CD4-positive, alpha-beta memory T cell (primary cell): Measurements from ENCODE around the gene PACRG. TPM values are rescaled to one million over a fixed set of nuclear protein-coding genes. Genes with fewer than 3 reads are reported as not detected.
"Not testable (repeated sequence)": the region's sequence is repeated elsewhere in the genome, so short reads cannot be mapped to it uniquely, and the experiment has no call there.

ENCODE experiments used
- CTCF ChIA-PET: fragments of 350-600 bp; sonication (Branson Sonifier 250); formaldehyde crosslinking; loops from one replicate; lab custom pipeline; 2021; ENCODE audit warnings: inconsistent platforms; ENCODE audit not compliant: partially characterized antibody; lab: Charles Lee
- POLR2A ChIA-PET: fragments of 350-600 bp; sonication (Branson Sonifier 250); formaldehyde crosslinking; loops from one replicate; lab custom pipeline; 2021; ENCODE audit not compliant: partially characterized antibody; lab: Charles Lee
- DNase-seq, 5 donors: peaks; one replicate each; pipeline versions ENCODE4 v3.0.0 to v3.0.0-alpha.2; 2020 to 2022; ENCODE audit warnings: mixed read lengths in 1 of 5
- H3K27ac ChIP-seq: one replicate; pipeline ENCODE4 v1.7.0; 2013; ENCODE audit warnings: low read depth, low read length
- H3K27me3 ChIP-seq: 2 replicates; pipeline ENCODE4 v1.7.0; 2013; ENCODE audit warnings: mild to moderate bottlenecking, low read length, moderate library complexity; ENCODE audit not compliant: insufficient read depth
- H3K36me3 ChIP-seq: 2 replicates; pipeline ENCODE4 v1.7.0; 2013; ENCODE audit warnings: mild to moderate bottlenecking, low read length, moderate library complexity; ENCODE audit not compliant: insufficient read depth
- H3K4me1 ChIP-seq: 2 replicates; pipeline ENCODE4 v1.7.0; 2013; ENCODE audit warnings: mild to moderate bottlenecking, low read length, moderate library complexity; ENCODE audit not compliant: insufficient read depth
- H3K4me3 ChIP-seq, 2 donors: one replicate each; pipeline ENCODE4 v1.7.0; 2013; ENCODE audit warnings: low read length in 2 of 2, mild to moderate bottlenecking in 1 of 2
- H3K9me3 ChIP-seq, 2 donors: one replicate each; pipeline ENCODE4 v1.7.0; 2013; ENCODE audit warnings: low read length in 2 of 2, control low read depth in 1 of 2; ENCODE audit not compliant: control insufficient read depth in 1 of 2
- H3K27ac Mint-ChIP-seq, 7 donors: one replicate each; pipeline ENCODE4 v1.8.0; 2020 to 2021; ENCODE audit warnings: mixed read lengths in 7 of 7, mild to moderate bottlenecking in 6 of 7, inconsistent platforms in 3 of 7, moderate library complexity in 3 of 7
- H3K27me3 Mint-ChIP-seq, 2 donors: one replicate each; pipeline ENCODE4 v1.8.0; 2020 to 2021; ENCODE audit warnings: mixed read lengths in 2 of 2
- H3K36me3 Mint-ChIP-seq, 2 donors: one replicate each; pipeline ENCODE4 v1.8.0; 2020 to 2021; ENCODE audit warnings: mixed read lengths in 2 of 2, inconsistent platforms in 1 of 2, mild to moderate bottlenecking in 1 of 2
- H3K4me1 Mint-ChIP-seq, 4 donors: one replicate each; pipeline ENCODE4 v1.8.0; 2020 to 2021; ENCODE audit warnings: mixed read lengths in 4 of 4, mild to moderate bottlenecking in 1 of 4
- H3K4me3 Mint-ChIP-seq, 8 donors: one replicate each; pipeline ENCODE4 v1.8.0; 2020 to 2021; ENCODE audit warnings: mixed read lengths in 8 of 8, mild to moderate bottlenecking in 7 of 8, moderate library complexity in 6 of 8, inconsistent platforms in 3 of 8
- H3K9me3 Mint-ChIP-seq, 8 donors: one replicate each; pipeline ENCODE4 v1.8.0; 2020 to 2021; ENCODE audit warnings: mixed read lengths in 8 of 8, mild to moderate bottlenecking in 5 of 8, inconsistent platforms in 3 of 8, moderate library complexity in 1 of 8
- intact Hi-C: fragments of 100-400 bp; cut with micrococcal nuclease; formaldehyde crosslinking; loops from one replicate; pipeline ENCODE4 v1.15.1; 2023
- polyA plus RNA-seq, 2 donors: library from polyadenylated mRNA; unstranded; fragments of 300-500 nt; fragmentation: Illumina TruSeq; gene quantifications; one replicate each; pipeline ENCODE4 v1.2.3, GENCODE V29; 2021
- total RNA-seq, 2 experiments: library from RNA; stranded (reverse); gene quantifications; one replicate each; pipeline ENCODE4 v1.2.3, GENCODE V29; 2021

The PACRG gene
- total and polyA plus RNA-seq, 4 experiments from 2014 or later = 0.21 to 1.5 (median 0.81) TPM; not detected in 1

DNA sequence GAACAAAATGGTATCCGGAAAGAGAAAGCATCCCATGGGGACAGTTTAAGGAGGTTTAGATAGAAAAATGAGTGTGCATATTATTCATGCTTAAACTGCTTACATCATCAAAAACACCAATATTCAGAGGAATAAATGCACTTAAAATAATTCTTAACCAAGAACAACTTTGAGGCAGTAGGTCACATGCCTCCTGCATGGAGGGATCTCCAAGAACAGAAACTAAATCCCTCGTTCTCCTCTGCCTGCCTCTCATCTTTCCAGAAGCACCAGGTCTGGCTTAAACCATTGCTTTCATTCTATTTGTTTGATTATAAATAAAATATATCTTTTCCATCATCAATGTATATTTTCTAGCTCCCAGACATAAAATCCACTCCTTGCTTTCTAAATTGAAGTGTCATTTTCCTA, 583.2 kb downstream of the PACRG start:
- H3K36me3 Mint-ChIP-seq = no peaks in the 10 kb centered on the region
- H3K36me3 ChIP-seq = no peaks in the 10 kb centered on the region
- no peaks in the 10 kb centered on the region for H3K9me3 Mint-ChIP-seq
- H3K9me3 ChIP-seq = no peaks in the 10 kb centered on the region
- H3K27me3 Mint-ChIP-seq = peaks cover 15 to 16% of the 10 kb centered on the region in 2 donors
- no peak overlapping the region for H3K27ac ChIP-seq
- POLR2A ChIA-PET = no interaction called here
- CTCF ChIA-PET = no interaction called here
- no peak overlapping the region for H3K27ac Mint-ChIP-seq
- H3K4me1 ChIP-seq = no peaks in the 10 kb centered on the region
- no peak overlapping the region for H3K4me3 ChIP-seq
- no peaks in the 10 kb centered on the region for H3K27me3 ChIP-seq
- no peak overlapping the region for H3K4me3 Mint-ChIP-seq
- intact Hi-C loops = no loop called here
- no peak for DNase-seq
- no peaks in the 10 kb centered on the region for H3K4me1 Mint-ChIP-seq

- no peak overlapping the region for H3K27ac ChIP-seq
- Mint-ChIP-seq H3K27me3 (peaks cover 15 to 16% of the 10 kb centered on the region in 2 donors), H3K4me3 (no peak overlapping the region), H3K9me3 (peaks cover 0 to 2% (median 0%) of the 10 kb centered on the region in 8 donors), H3K4me1 (no peaks in the 10 kb centered on the region), H3K36me3 (no peaks in the 10 kb centered on the region), H3K27ac (no peak overlapping the region)
- no peaks in the 10 kb centered on the region for H3K4me1 ChIP-seq
- CTCF ChIA-PET = no interaction called here
- intact Hi-C loops = no loop called here
- H3K36me3 ChIP-seq = no peaks in the 10 kb centered on the region
- no peak overlapping the region for H3K4me3 ChIP-seq
- no peaks in the 10 kb centered on the region for H3K9me3 ChIP-seq
- no peaks in the 10 kb centered on the region for H3K27me3 ChIP-seq
- POLR2A ChIA-PET = no interaction called here
- no peak for DNase-seq
Observed at GRCh38 chr6:163311830-163312229, 584.1 kb downstream of the PACRG start.

GRCh38 chr6:163313566-163313965, 585.8 kb downstream of the PACRG start:
- H3K27me3 Mint-ChIP-seq = peaks cover 16 to 19% of the 10 kb centered on the region in 2 donors
- POLR2A ChIA-PET = no interaction called here

GRCh38 chr6:163313981-163314380, 586.2 kb downstream of the PACRG start:
- Mint-ChIP-seq H3K4me3 (no peak overlapping the region), H3K27ac (no peak overlapping the region), H3K27me3 (peaks cover 16 to 19% of the 10 kb centered on the region in 2 donors), H3K36me3 (no peaks in the 10 kb centered on the region), H3K4me1 (no peaks in the 10 kb centered on the region), H3K9me3 (peaks cover 0 to 2% (median 0%) of the 10 kb centered on the region in 8 donors)
- DNase-seq = no peak
- CTCF ChIA-PET = no interaction called here
- no peak overlapping the region for H3K4me3 ChIP-seq
- H3K9me3 ChIP-seq = no peaks in the 10 kb centered on the region
- no peaks in the 10 kb centered on the region for H3K4me1 ChIP-seq
- no peak overlapping the region for H3K27ac ChIP-seq
- POLR2A ChIA-PET = no interaction called here
- H3K36me3 ChIP-seq = no peaks in the 10 kb centered on the region
- intact Hi-C loops = no loop called here
- H3K27me3 ChIP-seq = no peaks in the 10 kb centered on the region

More at GRCh38 chr6:163313566-163313965, 585.8 kb downstream of the PACRG start:
- Histone ChIP-seq H3K4me1 (no peaks in the 10 kb centered on the region), H3K9me3 (no peaks in the 10 kb centered on the region), H3K36me3 (no peaks in the 10 kb centered on the region), H3K4me3 (no peak overlapping the region), H3K27me3 (no peaks in the 10 kb centered on the region), H3K27ac (no peak overlapping the region)
- Mint-ChIP-seq H3K9me3 (peaks cover 0 to 2% (median 0%) of the 10 kb centered on the region in 8 donors), H3K4me1 (no peaks in the 10 kb centered on the region), H3K27ac (no peak overlapping the region), H3K36me3 (no peaks in the 10 kb centered on the region), H3K4me3 (no peak overlapping the region)
- DNase-seq = no peak
- intact Hi-C loops = no loop called here
- CTCF ChIA-PET = no interaction called here

DNA sequence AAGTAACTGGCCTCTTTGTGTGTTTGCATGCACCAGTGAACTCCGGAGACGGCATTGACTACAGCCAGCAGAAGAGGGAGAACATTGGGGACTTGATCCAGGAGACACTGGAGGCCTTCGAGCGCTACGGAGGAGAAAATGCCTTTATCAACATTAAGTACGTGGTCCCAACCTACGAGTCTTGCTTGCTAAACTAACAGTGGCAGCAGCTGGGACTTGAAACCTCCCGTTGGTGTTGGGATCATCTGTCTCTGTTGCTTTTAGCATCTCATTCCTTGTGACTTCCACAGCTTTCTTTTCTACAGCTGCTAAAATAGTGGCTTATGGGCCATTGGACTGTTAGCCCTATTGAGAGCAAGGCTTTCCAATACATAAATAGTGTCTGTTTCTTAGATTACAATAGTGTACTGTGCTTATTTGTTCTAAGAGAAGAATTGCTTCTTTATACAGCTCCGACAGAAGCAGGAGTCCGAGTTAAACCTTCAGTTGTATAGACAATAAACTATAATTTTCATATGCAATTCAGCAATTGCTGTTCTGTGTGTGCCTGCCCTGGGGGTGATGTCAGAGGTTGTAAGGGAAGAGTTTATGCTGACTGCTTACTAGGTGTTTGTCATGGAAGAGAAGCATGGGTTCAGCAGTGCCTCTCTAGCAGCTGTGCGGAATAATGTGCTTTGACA, 587.2 kb downstream of the PACRG start:
- Histone ChIP-seq H3K36me3 (no peaks in the 10 kb centered on the region), H3K9me3 (no peaks in the 10 kb centered on the region), H3K27ac (no peak overlapping the region), H3K4me1 (no peaks in the 10 kb centered on the region), H3K27me3 (no peaks in the 10 kb centered on the region), H3K4me3 (no peak overlapping the region)
- ChIA-PET CTCF (no interaction called here), POLR2A (no interaction called here)
- peaks cover 0 to 2% (median 0%) of the 10 kb centered on the region in 8 donors for H3K9me3 Mint-ChIP-seq
- no peaks in the 10 kb centered on the region for H3K36me3 Mint-ChIP-seq
- no peak for DNase-seq
- H3K27ac Mint-ChIP-seq = no peak overlapping the region
- intact Hi-C loops = no loop called here
- H3K4me1 Mint-ChIP-seq = no peaks in the 10 kb centered on the region
- peaks cover 12 to 15% of the 10 kb centered on the region in 2 donors for H3K27me3 Mint-ChIP-seq
- no peak overlapping the region for H3K4me3 Mint-ChIP-seq

DNA sequence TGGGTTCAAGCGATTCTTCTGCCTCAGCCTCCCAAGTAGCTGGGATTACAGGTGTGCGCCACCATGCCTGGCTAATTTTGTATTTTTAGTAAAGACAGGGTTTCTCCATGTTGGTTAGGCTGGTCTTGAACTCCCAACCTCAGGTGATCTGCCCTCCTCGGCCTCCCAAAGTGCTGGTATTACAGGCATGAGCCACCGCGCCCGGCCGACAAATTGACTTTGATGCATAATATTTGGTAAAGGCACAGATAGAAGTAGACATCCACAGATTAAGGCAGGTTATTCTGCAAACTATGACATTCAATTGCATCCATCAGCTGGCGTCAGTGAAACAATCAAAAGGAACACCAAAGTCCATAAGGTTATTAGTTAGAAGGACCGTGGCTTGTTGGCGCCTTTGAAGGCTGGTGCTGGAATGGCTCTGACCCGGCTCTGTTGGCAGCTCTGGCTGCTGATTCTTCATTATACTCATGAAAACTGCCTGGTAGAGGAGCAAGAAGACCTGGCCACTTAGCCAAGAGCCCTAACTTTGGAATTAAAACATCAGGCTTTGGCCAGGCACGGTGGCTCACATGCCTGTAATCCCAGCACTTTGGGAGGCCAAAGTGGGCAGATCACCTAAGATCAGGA, 589.2 kb downstream of the PACRG start:
- DNase-seq, H3K27me3 ChIP-seq, H3K27ac Mint-ChIP-seq, H3K9me3 ChIP-seq, H3K4me3 ChIP-seq, H3K9me3 Mint-ChIP-seq, H3K4me1 ChIP-seq, H3K4me1 Mint-ChIP-seq, H3K36me3 ChIP-seq, H3K27ac ChIP-seq, H3K4me3 Mint-ChIP-seq, POLR2A ChIA-PET, H3K36me3 Mint-ChIP-seq, intact Hi-C loops, CTCF ChIA-PET: not testable (repeated sequence)
- peaks cover 8 to 15% of the 10 kb centered on the region in 2 donors for H3K27me3 Mint-ChIP-seq

GRCh38 chr6:163318071-163318786, 590.5 kb downstream of the PACRG start:
- POLR2A ChIA-PET = no interaction called here
- DNase-seq = no peak

More at GRCh38 chr6:163318071-163318786, 590.5 kb downstream of the PACRG start:
- H3K4me1 Mint-ChIP-seq = no peaks in the 10 kb centered on the region
- Histone ChIP-seq H3K27me3 (no peaks in the 10 kb centered on the region), H3K4me1 (no peaks in the 10 kb centered on the region), H3K36me3 (no peaks in the 10 kb centered on the region), H3K27ac (no peak overlapping the region), H3K9me3 (no peaks in the 10 kb centered on the region), H3K4me3 (no peak overlapping the region)
- H3K9me3 Mint-ChIP-seq = peaks cover 0 to 2% (median 0%) of the 10 kb centered on the region in 8 donors
- intact Hi-C loops = no loop called here
- no peak overlapping the region for H3K4me3 Mint-ChIP-seq
- H3K27ac Mint-ChIP-seq = no peak overlapping the region
- H3K36me3 Mint-ChIP-seq = no peaks in the 10 kb centered on the region
- CTCF ChIA-PET = no interaction called here
- peaks cover 7 to 12% of the 10 kb centered on the region in 2 donors for H3K27me3 Mint-ChIP-seq
